ENCODE data around the gene SCN9A.

GRCh38 chr2:166337932-166338331 is 37.8 kb downstream of the SCN9A start:
- no peak for TF ChIP-seq CTCF (conservative IDR thresholded peaks at IDR 0.05; ENCODE audit: low read length)
- no peak for TF ChIP-seq EZH2phosphoT487 (IDR thresholded peaks at IDR 0.05; ENCODE audit: borderline replicate concordance, low read depth, low read length)

Data from OCI-LY7 (cell line).